UCSD-AML1 (cell line): ENCODE data around the gene NOS1AP.
"Not testable (repeated sequence)": the region's sequence is repeated elsewhere in the genome, so short reads cannot be mapped to it uniquely, and the experiment has no call there.

Source experiments
- DNase-seq: peaks from one replicate; lab custom pipeline; 2025; ENCODE audit not compliant: unreplicated experiment; lab: John Stamatoyannopoulos, UW

NOS1AP gene

DNA sequence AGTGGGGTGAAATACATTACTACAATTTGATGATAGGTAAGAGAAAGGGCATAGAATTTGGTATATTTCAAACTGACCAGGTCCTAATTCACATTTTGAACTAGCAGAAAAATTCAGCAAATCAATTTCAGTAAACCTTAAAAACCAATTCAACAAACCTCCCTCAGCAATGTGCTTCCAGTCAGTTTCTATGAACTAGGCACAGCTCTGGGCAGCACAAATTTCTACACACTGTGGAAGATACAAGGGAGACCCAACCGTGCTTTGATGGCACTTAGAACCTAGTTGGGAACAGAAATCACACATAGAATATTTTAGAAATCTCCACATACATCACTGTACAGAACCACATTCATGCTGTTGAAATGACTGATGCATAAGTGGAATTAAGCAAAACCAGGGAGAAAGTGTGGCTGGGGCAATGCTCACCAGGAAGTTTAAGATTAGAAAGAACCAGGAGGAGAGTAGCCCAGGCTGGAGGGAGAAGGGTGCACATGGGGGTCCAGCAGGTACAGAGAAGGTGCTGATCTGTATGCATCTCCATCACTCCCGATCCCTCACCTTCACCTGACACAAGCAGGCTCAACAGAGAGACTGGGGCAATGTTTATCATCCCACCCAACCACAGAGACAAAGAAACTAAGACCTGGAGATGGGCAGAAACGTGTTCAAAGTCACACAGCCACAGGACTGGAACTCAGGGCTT, 326.9 kb downstream of the NOS1AP start:
- no peak for DNase-seq

GRCh38 chr1:162397039-162397448, 327.6 kb downstream of the NOS1AP start:
- no peak for DNase-seq

DNA sequence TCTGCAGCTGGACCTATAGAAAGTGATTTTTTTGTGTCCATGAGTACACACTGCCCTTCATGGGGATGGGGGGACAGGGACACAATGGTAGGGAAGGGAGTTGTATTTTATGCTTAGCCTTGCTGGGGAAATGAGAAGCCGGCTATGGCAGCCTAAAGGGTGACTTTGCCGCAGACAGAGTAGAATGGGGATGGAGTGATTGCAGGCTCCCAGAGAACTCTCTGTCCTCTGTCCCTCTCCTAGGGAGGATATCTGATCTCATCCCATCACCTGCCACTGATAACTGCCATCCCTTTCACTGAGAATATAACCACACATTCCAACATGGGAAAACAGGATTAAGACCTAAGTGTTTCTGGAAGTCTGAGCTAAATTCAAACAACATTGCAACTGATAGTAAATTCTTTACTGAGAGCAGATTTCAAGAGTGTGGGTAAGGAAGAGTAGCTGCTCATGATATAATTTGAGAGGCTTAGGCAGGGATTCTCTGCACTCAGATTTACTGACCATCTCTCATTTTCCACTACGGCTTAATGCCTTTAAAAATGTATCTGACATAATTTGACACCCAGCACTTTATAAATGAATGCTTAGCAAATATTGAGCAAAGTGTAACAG, 328.6 kb downstream of the NOS1AP start:
- no peak for DNase-seq

GRCh38 chr1:162398999-162399580, 329.6 kb downstream of the NOS1AP start:
- DNase-seq, result no peak

GRCh38 chr1:162400790-162401355, 331.4 kb downstream of the NOS1AP start:
- no peak for DNase-seq

- DNase-seq, result no peak
These were observed 335.2 kb downstream of the NOS1AP start for GRCh38 chr1:162404550-162405160.

DNA sequence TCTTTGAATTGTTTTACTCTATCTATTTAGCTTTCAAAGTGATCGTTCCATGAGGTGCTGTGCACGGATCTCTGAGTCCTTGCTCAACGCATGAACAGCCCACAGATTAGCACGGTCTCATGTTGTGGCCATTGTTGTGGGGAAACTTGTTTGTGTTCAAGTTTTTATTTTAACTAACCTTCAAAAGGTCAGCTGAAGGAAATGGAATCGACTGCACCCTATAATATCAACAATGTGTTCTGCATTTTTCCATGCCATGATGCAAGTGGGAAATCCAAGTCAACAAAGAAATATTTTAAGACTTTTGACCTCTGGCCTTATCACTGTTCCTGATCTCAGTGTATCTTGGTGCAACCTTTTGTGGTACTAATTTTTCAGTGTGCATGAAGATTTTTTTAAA, 336.3 kb downstream of the NOS1AP start:
- DNase-seq, result no peak

DNA sequence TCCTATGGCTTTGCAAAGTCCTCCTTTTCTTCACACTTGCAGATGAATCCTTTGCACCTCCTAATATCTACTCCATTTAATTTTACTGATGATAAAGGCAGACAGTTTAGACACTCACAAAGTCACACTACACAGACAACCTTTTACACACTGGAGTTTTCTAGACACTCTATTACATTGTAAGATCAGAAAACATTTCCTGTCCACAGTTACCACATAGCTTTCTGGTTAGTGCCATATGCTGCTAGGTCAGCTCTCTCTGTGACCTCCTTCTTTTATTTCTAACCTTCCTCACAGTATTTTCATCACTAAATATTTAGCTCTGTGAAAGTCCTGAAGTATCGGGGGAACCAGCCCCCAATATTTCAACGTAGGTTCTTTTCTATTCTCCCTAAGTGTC, 337.3 kb downstream of the NOS1AP start:
- no peak for DNase-seq

DNA sequence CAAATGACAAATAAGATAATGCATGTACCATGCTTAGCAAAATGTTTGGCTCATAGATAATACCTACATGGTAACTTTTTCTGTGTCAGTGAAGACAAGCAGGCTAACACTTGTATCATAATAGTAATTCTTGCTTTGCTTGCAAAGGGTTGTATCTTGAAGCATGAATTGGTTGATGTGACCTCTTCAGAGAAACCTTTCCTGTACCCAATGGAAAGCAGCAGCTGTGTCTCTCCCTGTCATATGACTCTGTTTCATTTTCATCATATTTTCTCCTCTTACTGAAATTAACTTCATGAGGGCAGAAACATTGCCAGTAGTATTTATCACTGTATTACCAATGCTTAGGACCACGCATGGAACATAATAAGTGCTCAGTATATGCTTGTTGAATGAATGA, 338.0 kb downstream of the NOS1AP start:
- DNase-seq, result no peak

DNA sequence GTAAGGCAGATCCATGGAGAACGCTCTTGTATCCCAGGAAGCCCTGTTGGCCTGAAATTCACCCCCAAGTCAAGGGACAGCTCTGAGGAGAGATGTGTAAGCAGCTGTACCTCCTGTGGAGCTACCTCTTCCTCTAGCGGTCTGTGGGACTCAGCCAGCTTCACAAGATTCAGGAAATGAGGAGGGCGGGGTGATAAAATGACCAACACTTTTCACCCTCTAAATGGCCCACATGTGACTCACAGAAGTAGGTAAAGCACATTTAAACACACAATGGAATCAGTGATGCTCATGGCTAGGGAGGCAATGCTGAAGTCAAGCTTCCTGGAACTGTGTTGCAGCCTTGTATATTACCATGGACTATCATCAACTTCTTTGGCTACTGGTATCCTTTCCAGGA, 342.5 kb downstream of the NOS1AP start, which contains the start of gene SH2D1B:
TSS of gene SH2D1B (minus strand) at position 135 of the 400 bp plus-strand sequence. CDS start at position 15, 120 bp downstream.
- no peak for DNase-seq

- DNase-seq, result no peak
These were observed 346.7 kb downstream of the NOS1AP start for GRCh38 chr1:162416215-162416614.

GRCh38 chr1:162416909-162417308, 347.4 kb downstream of the NOS1AP start:
- no peak for DNase-seq

DNA sequence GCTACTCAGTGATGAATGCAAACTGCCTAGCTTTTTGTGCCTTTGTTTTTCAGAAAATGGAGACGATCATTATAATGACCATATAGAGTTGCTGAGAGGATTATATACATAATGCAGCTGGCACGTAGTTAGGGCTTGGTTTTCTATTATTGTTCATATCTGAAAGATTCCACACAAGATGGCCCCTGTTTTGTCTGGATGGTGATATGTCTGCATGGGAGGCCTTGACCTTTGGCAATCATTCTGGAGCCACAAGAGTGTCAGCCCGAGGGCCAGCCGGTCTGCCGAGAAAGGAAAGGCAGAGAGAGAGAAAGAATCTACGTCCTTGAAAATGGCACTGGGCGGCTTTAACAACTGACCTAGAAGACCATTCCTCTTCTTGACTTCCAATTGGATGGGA, 348.2 kb downstream of the NOS1AP start:
- DNase-seq, result no peak

GRCh38 chr1:162418584-162418983, 349.1 kb downstream of the NOS1AP start:
- DNase-seq, result not testable (repeated sequence)

GRCh38 chr1:162419450-162419931, 350.0 kb downstream of the NOS1AP start:
- DNase-seq, result not testable (repeated sequence)
